Measurements from ENCODE around the gene TSC22D4.

GRCh38 chr7:100506356-100506923 is 27.4 kb upstream of the TSC22D4 start:
- TF ChIP-seq, protein P1, sequence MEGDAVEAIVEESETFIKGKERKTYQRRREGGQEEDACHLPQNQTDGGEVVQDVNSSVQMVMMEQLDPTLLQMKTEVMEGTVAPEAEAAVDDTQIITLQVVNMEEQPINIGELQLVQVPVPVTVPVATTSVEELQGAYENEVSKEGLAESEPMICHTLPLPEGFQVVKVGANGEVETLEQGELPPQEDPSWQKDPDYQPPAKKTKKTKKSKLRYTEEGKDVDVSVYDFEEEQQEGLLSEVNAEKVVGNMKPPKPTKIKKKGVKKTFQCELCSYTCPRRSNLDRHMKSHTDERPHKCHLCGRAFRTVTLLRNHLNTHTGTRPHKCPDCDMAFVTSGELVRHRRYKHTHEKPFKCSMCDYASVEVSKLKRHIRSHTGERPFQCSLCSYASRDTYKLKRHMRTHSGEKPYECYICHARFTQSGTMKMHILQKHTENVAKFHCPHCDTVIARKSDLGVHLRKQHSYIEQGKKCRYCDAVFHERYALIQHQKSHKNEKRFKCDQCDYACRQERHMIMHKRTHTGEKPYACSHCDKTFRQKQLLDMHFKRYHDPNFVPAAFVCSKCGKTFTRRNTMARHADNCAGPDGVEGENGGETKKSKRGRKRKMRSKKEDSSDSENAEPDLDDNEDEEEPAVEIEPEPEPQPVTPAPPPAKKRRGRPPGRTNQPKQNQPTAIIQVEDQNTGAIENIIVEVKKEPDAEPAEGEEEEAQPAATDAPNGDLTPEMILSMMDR (tag by site-specific recombination; IDR thresholded peaks at IDR 0.05): no peak
- TF ChIP-seq ZNF311 (tag by site-specific recombination; IDR thresholded peaks at IDR 0.05; ENCODE audit: borderline replicate concordance) (no peak), ZNF335 (tag by site-specific recombination; conservative IDR thresholded peaks at IDR 0.05) (no peak), ZNF184 (tag by site-specific recombination; IDR thresholded peaks at IDR 0.05) (no peak), ZBTB8A (tag by site-specific recombination; IDR thresholded peaks at IDR 0.05) (no peak), ZNF555 (tag by site-specific recombination; conservative IDR thresholded peaks at IDR 0.05) (no peak), SP2 (tag by site-specific recombination; IDR thresholded peaks at IDR 0.05) (no peak), ZNF704 (tag by site-specific recombination; IDR thresholded peaks at IDR 0.05) (no peak), ZFP69B (tag by site-specific recombination; IDR thresholded peaks at IDR 0.05) (no peak), ATF2 (tag by site-specific recombination; IDR thresholded peaks at IDR 0.05; ENCODE audit: low read depth) (no peak), ZNF510 (tag by site-specific recombination; IDR thresholded peaks at IDR 0.05; ENCODE audit: insufficient replicate concordance) (no peak), OVOL3 (tag by site-specific recombination; IDR thresholded peaks at IDR 0.05) (no peak), ZNF302 (tag by site-specific recombination; IDR thresholded peaks at IDR 0.05; ENCODE audit: low read depth) (no peak), ZNF248 (tag by site-specific recombination; IDR thresholded peaks at IDR 0.05) (no peak)
